GM12891 (cell line): Measurements from ENCODE around the gene TMEM39A.

ENCODE experiments used
- DNase-seq: peaks from one replicate; pipeline ENCODE4 v3.0.0; 2011; ENCODE audit warnings: low spot score; ENCODE audit not compliant: insufficient read length
- FAIRE-seq: peaks from 2 replicates; lab custom pipeline; 2011; peaks lifted over from hg19 to GRCh38; lab: Jason Lieb, UNC
- PAX5 ChIP-seq: IDR thresholded peaks from 2 replicates; pipeline ENCODE4 v1.6.1; 2011; ENCODE audit warnings: low read length, moderate library complexity, mild to moderate bottlenecking; ENCODE audit not compliant: insufficient read depth, severe bottlenecking
- POLR2A ChIP-seq: IDR thresholded peaks from 2 replicates; pipeline ENCODE4 v1.6.1; 2011; ENCODE audit warnings: low read depth, low read length, control low read depth
- POLR2AphosphoS5 ChIP-seq: IDR thresholded peaks from 2 replicates; pipeline ENCODE4 v1.6.1; 2011; ENCODE audit warnings: low read depth, low read length, control low read depth
- POU2F2 ChIP-seq: IDR thresholded peaks from 2 replicates; pipeline ENCODE4 v1.6.1; 2011; ENCODE audit warnings: low read depth, mild to moderate bottlenecking, control low read depth, low read length, moderate library complexity
- SPI1 ChIP-seq: IDR thresholded peaks from 2 replicates; pipeline ENCODE4 v1.6.1; 2011; ENCODE audit warnings: low read depth, low read length, control low read depth
- TAF1 ChIP-seq: IDR thresholded peaks from 2 replicates; pipeline ENCODE4 v1.6.1; 2011; ENCODE audit warnings: low read depth, low read length, control low read depth

The TMEM39A gene

GRCh38 chr3:119428538-119428937 is 34.9 kb downstream of the TMEM39A start:
- DNase-seq (no peak), FAIRE-seq (peak; percentile 38)
- TF ChIP-seq POLR2AphosphoS5, result no peak
- TF ChIP-seq TAF1, result no peak
- TF ChIP-seq SPI1, result no peak
- no peak for TF ChIP-seq PAX5
- no peak for TF ChIP-seq POLR2A
- TF ChIP-seq POU2F2, result no peak

DNA sequence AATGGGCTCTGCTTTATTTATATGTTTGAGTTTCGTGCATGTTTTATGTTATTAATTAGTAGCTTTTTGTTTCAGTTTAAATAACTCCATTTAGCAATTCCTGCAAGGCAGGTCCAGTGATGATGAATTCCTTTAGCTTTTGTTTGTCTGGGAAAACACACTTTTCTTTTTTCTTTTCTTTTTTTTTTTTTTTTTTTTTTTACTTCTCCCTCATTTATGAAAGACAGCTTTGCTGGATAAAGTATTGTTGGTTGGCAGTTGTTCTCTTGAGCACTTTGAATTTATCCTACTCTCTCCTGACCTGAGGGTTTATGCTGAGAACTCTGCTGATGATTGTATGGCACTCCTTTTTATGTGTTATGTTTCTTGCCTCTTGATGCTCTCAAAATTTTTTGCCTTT is 35.7 kb downstream of the TMEM39A start:
- no peak for TF ChIP-seq POLR2A
- TF ChIP-seq POLR2AphosphoS5, result no peak
- TF ChIP-seq POU2F2, result no peak
- TF ChIP-seq PAX5, result no peak
- TF ChIP-seq TAF1, result no peak
- no peak for TF ChIP-seq SPI1
- no peak for DNase-seq
- FAIRE-seq, result no peak

DNA sequence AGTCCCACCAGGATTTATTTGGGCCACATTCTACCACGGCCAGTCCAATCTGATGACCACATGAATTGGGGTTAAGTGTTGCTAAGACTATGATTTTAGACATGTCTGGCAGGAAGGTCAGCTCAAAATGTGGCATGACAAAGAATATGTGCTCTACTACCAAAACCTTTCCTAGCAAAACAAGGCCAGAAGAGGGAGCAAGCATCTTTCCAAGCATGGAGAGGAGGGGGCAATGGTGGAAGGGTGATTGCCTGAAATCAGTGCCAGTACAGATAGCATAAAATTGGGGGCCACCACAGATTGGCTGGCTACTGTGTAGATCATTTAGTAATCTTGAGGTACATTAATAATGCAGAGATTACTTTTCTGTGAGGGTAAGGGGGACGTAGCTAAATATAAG is 43.2 kb downstream of the TMEM39A start:
- peak; percentile 55 for FAIRE-seq
- TF ChIP-seq PAX5 (no peak), POU2F2 (no peak), TAF1 (no peak)
- DNase-seq, result no peak

DNA sequence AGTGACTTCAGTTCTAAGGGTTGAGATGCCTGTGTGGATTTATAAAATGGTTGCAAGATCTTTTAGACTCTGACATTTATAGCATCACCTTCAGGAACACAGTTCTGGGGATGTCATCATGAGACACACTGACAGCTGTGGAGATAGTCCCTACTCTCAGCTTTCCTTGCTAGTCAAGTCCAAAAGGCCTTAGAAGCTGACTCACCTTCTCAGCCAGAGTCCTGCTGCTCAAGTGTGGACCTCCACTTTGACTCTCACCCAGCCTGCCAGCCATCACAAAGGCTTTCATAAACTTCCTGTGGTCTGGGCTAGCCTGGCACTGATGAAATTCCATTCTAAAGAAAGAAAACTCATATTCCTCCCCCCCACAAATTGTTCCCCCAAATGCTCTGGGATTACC is 44.8 kb downstream of the TMEM39A start:
- DNase-seq (no peak), FAIRE-seq (no peak)
- no peak for TF ChIP-seq POLR2AphosphoS5
- no peak for TF ChIP-seq POLR2A
- no peak for TF ChIP-seq SPI1
- no peak for TF ChIP-seq POU2F2
- TF ChIP-seq TAF1, result no peak
- TF ChIP-seq PAX5, result no peak

DNA sequence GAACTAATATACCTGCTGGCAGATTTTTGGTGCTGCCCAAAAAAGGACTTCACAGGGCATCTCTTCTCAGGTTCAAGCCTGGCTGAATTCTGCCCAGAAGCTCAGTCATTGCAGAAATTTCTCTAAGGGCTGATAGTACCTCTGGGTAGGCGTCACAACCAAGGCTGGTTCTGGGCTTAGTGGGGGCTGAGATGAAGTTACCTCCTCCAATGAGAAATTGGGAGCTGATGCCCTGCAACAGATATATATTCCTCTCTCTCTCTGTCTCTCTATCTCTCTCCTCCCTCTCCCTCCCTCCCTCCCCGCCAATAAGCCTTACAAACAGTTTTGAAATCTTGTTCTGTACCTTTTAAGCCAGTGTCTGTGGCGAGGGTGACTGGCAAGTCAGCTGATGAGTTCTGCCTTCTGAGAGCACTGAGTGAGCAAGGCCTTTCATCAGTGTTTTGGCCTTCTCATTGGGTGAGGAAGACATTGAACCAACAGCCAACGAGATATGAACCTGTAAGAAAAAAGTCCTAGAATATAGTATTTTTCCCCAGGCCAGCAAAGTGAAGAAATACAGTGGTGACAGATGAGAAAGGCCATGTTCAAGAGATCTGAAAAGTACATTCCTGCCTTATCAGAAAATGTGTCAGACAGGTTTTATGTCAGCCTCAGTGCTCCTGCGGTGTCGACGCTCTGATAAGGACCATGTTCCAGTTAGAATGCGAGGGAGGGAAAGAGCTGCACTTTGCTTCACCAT is 45.5 kb downstream of the TMEM39A start:
- TF ChIP-seq POLR2AphosphoS5 (no peak), PAX5 (no peak), POLR2A (no peak), TAF1 (no peak), POU2F2 (no peak), SPI1 (no peak)
- FAIRE-seq, result no peak
- DNase-seq, result no peak

- TF ChIP-seq SPI1 (no peak), POLR2AphosphoS5 (no peak), PAX5 (no peak), POLR2A (no peak), POU2F2 (no peak), TAF1 (no peak)
Measured at GRCh38 chr3:119416873-119417272, 46.5 kb downstream of the TMEM39A start.

GRCh38 chr3:119413603-119414280 is 49.7 kb downstream of the TMEM39A start:
- FAIRE-seq (no peak), DNase-seq (no peak)
- TF ChIP-seq POLR2AphosphoS5 (no peak), TAF1 (no peak), POLR2A (no peak), SPI1 (no peak), PAX5 (no peak), POU2F2 (no peak)

More at GRCh38 chr3:119416873-119417272, 46.5 kb downstream of the TMEM39A start:
- DNase-seq (no peak), FAIRE-seq (no peak)

GRCh38 chr3:119409844-119410243 is 53.6 kb downstream of the TMEM39A start:
- DNase-seq, result no peak
- TF ChIP-seq TAF1 (no peak), POLR2AphosphoS5 (no peak), PAX5 (no peak), SPI1 (no peak), POU2F2 (no peak), POLR2A (no peak)
- no peak for FAIRE-seq

- peak; percentile 26 for FAIRE-seq
- no peak for DNase-seq
- TF ChIP-seq TAF1 (no peak), POU2F2 (no peak), SPI1 (no peak), PAX5 (no peak), POLR2A (no peak), POLR2AphosphoS5 (no peak)
Measured at GRCh38 chr3:119408243-119408950, 55.0 kb downstream of the TMEM39A start.
